Smooth muscle cell of the brain vasculature (primary cell): ENCODE measurements around the gene GRAMD2A.

Experiments used
- DNase-seq: peaks from one replicate; pipeline ENCODE4 v3.0.0-alpha.2; 2012; ENCODE audit warnings: low read depth, low spot score

The GRAMD2A gene

DNA sequence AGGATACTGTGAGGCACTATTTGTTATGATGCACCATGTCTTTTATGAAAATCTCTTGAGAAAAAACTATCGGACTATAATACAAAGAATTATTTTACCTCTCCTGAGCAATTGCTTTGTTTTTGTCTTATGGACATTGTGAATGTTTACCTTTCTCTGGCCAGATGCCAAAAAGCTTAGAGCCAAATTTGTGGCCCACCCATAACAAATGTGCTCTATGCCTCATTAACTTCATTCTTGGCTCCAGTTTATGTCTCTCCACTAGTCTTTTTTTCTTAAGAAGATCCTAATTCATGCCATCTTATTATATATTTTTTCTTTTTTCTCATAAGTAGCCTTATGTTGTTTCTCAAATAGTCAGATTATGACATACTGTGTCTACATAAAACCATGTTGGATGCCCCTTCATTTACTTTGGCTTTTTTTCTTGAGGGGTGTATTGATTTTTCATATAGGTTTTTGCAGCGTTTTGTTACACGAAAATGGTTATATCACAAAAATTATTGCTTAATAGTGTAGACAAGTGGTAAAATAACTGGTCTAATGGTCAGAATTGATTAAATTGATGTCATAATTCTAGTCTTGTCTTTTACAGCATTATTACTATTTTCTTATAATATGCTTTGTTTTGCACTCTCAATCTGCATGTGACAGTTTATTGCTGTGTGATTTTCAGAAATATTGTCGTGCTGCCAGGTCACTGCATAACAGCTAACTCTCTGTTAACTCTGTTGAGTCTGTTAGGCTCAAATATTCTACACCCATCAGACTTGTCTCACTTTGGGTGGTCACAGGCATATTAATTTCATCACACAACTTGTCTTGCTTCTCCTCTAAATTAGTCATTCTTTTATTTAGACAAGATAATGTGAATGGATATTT lies 61.2 kb downstream of the GRAMD2A start:
- DNase-seq, result no peak

DNA sequence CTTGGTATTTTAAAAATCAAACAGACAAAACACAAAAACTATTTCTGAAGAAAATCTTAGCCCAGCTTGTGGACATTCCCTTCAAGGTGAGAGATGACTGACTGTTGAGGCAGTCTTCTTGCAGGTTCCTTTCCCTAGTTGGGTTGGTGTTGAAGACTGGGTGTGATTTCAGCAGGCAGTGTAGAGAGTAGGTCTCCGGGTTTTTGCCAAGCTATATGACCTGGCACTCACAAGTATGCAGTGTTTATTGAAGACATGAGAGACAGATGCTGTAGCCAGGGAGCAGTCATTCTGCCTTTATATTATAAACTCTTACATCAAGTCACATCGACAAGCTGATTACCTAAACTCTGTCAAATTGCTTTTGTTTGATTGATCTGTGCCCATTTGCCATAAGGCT lies 61.9 kb downstream of the GRAMD2A start:
- no peak for DNase-seq

DNA sequence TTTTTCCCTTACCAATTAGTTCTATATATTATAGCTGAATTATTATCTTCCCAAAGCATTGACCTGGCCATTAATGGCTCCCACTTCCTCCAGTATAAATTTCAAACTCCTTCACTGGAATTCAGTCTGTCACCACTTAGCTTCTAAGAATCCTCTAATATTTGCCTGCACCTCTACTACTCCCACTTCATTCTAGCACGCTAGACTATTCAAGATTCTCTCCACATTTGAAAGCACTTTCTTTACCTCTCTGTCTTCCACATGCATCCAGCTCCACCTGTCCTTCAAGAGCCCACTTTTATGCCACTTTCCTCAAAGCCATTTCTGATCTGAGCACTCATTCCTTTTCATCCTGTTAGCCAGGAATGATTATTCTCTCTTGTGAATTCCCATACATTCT lies 64.4 kb downstream of the GRAMD2A start:
- DNase-seq, result no peak

DNA sequence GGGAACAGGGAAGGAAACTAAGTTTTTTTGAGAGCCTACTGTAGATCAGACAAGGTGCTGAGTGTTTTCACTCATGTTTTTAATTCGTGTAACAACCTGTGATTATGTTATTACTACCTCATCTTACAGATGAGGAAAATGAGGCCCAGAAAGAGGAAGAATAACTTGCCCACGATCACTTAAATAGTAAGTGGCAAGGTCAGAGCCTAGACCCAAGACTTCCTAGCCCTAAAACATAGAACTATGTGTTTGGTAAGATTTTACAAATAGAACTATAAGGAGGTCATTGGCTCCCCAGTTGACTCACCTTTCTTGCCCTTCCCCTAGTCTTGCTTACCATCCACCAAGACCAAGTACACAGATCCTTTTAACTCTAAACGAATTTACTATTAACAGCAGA lies 65.7 kb downstream of the GRAMD2A start:
- DNase-seq, result no peak

DNA sequence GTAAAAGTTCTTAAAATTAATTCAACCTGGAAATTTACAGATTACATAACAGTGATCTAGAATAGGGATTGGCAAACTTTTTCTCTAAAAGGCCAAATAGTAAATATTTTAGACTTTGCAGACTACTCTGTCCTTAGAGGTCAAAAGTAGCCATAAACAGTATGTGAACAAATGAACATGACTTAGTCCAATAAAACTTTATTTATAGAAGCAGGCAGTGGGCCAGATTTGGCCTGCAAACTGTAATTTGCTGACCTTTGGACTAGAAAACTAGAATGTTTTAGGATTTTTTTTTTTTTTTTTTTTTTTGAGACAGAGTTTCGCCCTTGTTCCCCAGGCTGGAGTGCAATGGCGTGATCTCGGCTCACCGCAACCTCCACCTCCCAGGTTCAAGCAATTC lies 67.3 kb downstream of the GRAMD2A start:
- DNase-seq, result no peak

DNA sequence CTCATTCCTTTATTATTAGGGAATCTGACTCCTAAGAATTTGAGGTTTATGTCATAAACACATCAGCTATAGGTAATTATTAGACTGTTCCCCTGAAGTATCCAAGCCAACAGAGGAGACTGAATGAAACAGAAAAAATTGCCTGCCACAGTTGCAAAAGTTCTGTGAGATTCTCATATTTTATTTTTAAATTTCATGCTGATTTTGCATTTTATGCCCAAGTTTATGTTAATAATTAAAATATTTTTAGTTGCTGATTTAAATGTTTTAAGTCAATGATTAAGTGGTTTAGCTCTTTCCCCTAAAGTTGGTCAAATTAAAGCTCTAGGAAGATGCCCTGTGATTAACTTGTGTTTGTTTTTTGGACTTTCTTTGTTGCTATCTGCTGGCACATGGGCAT lies 69.2 kb downstream of the GRAMD2A start:
- no peak for DNase-seq

DNA sequence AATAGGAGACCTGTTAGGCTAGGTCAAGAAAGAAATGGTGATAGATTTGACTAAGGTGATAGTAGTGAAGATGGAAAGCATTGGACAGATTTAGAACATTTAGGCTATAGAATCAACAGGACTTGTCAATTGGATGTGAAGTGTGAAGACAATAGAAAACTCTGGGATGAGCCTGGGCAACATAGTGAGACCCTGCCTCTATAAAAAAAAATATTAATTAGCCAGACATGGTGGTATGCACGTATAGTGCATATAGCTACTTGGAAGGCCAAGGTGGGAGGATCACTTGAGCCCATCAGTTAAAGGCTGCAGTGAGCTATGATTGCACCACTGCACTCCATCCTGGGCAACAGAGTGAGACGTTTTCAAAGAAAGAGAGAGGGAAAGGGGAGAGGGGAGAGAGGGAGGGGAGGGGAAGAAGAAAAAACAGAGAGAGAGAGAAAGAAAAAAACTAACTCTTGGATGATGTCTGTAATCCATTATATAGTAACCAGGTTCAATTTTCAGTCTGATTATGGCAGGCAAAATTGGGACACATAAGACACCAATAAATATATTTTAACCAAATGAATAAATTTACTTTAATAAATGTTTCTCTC lies 69.8 kb downstream of the GRAMD2A start:
- DNase-seq, result no peak

DNA sequence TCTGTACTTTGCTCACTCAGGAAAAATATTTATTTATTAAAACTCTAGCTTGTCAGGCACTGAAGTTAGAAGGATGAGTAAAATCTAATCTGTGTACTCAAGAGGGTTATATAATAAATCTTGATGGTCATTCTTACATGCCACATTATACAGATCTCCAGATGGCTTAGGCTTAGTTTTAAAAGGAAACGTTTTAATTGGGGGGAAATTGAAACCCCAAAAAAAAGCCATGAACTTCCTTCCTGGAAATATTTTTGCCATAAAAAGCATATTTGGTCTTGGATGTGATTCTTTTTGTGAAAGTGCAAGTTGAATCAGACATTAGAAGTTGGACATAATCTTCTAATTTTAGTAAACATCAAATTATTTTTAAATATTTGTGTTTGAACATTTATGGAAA lies 73.4 kb downstream of the GRAMD2A start:
- no peak for DNase-seq

DNA sequence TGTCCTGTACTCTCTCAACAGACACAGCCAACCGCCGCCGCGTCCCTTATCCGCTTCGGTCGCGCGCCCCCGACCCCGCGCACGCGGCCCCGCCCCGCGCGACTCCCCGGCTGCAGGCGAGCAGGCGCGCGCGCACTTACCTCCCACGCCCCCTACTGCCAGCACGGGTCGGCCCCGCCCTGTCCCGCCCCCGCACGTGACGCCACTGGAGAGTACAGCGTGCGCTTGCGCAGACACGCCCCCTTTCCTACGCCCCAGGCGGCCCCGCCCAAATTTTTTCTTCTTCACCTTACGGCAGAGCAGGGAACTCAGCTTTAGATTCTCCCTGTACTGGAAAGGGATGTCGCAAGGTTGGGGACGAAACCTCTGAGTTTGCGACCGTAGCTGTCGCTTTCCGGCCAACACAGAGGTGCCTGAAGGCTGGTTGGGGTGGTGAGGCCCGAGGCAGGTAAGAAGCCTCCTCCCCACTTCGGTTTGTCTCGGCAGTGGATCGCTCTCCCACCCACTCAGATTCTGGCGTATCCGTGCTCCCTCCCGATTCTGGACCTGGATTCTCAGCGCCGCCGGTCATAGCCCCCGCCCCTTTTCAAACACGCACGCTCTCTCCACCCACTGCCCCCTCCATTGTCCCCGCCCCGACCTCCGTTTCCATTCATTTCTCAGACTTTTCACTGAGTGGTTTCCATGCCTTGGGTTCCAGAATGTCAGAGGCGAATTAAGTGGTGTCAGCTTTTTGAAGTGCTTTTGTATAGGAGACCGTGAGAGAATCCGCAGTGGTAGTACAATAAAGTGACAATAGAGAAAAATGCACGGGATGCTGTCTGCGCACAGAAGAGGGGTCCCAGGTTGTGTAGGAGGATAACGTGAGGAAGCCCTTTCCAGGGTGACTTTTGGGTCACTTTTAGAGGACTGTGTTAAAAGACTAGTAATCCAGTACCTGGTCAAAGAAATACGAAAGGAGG lies 79.3 kb downstream of the GRAMD2A start, which contains the start of the genes MYO9A and SENP8:
Gene MYO9A, minus strand, starts transcription at position 134 of the 962 bp plus-strand sequence. CDS start 71,587 bp downstream, outside the sequence.
Gene SENP8, plus strand, starts transcription at position 387 of the 962 bp plus-strand sequence. CDS start 21,221 bp downstream, outside the sequence.
- DNase-seq, result peak; percentile 96

DNA sequence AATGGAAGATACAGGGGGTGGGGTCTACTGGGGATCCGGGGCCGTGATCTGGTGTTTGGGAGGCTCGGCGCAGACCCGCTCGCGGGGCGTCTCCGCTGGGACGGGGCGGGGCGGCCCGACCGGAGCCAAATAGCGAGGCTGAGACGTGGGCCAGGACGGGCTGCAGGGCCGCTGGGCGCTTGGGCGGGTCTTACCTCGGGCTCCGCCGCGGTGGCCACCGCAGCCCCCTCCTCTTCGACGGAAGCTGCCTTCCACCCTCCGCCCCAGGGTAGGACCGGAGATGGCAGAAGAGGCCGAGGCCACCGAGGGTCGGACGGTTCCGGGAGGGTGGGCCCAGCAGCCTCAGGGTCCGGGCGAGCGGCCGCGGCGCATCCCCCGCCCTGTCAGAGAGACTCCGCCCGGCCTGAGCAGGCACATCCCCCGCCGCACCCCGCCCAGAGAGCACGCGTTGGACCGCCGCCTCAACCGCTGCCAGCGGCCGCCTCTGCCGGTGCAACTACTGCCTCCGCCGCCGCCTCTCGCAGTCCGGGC lies 80.0 kb downstream of the GRAMD2A start:
- DNase-seq, result peak; percentile 28

DNA sequence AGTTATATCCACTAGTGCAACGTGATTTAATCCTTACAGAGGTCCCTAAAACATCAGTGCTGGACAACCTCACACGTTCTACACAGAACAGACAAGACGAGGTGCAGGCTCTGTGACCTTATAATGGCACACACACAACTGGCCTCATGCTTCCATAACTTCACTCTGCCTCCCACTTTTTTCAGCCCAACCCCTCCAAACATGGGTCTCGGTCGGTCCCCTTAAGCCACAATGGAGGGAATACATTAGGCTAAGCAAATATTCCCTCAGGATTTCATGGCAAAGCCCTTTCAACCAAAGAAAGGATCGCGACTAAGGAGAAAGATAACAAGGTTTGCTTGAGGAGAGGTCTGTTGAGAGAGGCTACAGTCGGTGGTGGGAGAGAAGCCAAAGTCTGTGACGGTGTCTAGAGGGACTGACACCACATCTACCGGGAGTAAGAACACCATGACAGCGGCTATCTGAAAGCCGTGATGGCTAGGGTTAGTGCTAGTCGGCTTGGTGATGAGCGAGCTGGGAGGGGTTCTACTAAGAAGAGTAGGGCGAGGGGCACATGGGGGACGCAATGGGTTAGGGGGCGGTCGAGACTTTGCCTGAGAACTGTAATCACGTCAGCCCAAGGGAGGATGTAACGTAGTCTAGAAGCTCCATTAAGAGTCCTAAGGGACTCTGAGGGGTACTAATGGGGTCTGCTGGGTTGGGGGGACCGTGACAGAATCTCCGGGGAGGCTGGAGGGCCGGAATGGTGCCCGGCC lies 80.7 kb downstream of the GRAMD2A start:
- no peak for DNase-seq

DNA sequence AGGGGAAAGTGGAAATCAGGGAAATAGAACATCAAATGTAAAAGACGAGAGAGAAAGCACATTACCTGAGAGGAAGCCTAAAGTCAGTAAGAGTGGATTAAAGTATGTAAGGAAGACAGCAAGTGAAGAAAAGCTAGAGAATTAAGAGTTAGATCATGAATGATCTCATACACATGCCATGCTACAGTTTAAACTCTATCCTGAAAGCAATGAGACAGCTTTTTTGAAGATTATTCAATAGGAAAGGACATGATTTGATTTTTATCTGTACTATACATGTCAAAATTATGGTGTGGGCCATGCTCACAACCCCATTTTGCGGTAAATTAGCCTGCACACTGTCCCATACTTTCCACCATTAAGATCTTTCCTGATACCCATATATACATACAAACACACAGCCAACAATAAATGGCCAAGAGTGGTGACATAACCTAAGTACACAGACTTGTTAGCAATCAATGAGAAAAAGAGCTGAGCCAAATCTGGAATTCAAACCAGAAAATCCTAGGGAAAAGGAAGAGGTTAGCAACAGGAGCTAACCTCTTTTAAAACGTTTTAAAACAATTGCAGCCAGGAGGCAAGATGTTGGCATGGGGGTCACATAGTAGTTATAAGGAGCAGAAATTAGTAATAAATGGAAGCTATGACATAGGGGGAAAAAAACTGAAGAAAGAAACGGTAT lies 84.1 kb downstream of the GRAMD2A start:
- DNase-seq, result no peak

DNA sequence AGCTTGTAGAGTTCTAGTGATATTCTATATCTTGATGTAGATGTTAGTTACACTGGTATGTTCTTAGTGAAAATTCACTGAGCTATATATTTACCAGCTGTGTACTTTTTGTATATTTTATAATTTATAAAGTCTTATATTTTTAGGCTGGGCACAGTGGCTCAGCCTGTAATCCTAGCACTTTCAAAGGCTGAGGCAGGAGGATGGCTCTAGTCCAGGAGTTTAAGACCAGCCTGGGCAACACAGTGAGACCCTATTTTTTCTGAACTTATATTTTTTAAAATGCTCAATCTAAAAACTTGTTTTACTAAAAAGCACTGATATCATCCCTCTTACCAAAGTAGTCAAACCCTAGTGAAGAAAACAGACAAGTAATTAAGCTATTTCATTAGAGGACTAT lies 84.8 kb downstream of the GRAMD2A start:
- DNase-seq, result no peak

DNA sequence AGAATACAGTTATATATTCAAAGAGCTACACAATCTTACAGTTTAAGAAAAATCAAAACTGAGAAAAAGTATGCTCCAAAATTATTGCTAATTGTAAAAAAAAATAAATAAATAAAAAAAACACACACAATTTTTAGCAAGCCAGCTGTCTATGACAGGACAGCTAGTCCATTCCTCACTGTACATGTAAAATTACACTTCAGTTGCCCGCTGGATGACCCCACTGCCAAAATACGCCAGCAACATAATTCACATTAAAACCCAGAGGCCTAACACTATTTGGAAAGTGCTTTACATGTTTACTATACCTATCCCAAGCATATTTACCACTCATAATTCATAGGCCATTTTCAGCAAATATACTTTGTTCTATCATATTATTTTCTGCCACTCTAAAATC lies 85.5 kb downstream of the GRAMD2A start:
- DNase-seq, result no peak

DNA sequence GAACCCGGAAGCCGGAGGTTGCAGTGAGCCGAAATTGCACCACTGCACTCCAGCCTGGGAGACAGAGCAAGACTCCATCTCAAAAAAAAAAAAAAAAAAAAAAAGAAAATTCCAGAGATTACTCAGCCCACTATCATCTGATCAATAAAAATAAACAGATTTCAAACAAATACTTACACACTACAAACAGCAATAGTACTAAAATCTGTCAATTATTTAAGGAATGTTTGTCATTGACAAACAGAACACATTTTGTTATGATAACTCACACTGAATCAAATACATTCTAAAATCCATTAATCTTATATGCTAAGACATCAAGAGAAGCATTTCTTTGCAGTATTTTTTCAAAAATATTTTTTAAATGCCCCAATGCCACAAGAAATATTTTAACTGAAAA lies 87.2 kb downstream of the GRAMD2A start:
- DNase-seq, result no peak
